ENCODE measurements around the gene KRTAP5-8.
"Not testable (repeated sequence)": the region's sequence is repeated elsewhere in the genome, so short reads cannot be mapped to it uniquely, and the experiment has no call there.

The KRTAP5-8 gene

GRCh38 chr11:71539017-71539416 is 1.2 kb downstream of the KRTAP5-8 start:
- in situ Hi-C loops (cut with HindIII; ENCODE audit: low sequenced_read_pairs) = no loop called here
- TF ChIP-seq, protein P1, sequence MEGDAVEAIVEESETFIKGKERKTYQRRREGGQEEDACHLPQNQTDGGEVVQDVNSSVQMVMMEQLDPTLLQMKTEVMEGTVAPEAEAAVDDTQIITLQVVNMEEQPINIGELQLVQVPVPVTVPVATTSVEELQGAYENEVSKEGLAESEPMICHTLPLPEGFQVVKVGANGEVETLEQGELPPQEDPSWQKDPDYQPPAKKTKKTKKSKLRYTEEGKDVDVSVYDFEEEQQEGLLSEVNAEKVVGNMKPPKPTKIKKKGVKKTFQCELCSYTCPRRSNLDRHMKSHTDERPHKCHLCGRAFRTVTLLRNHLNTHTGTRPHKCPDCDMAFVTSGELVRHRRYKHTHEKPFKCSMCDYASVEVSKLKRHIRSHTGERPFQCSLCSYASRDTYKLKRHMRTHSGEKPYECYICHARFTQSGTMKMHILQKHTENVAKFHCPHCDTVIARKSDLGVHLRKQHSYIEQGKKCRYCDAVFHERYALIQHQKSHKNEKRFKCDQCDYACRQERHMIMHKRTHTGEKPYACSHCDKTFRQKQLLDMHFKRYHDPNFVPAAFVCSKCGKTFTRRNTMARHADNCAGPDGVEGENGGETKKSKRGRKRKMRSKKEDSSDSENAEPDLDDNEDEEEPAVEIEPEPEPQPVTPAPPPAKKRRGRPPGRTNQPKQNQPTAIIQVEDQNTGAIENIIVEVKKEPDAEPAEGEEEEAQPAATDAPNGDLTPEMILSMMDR (IDR thresholded peaks at IDR 0.05; ENCODE audit: low read depth, low read length) = no peak
- DNase-seq (ENCODE audit: low read depth, low spot score) = no peak
- no peak overlapping the region for H3K4me3 ChIP-seq (ENCODE audit: low read depth, low read length)

GRCh38 chr11:71539971-71540370 is 2.1 kb downstream of the KRTAP5-8 start:
- in situ Hi-C loops (cut with HindIII; ENCODE audit: low sequenced_read_pairs); H3K4me3 ChIP-seq (ENCODE audit: low read depth, low read length); DNase-seq (ENCODE audit: low read depth, low spot score): not testable (repeated sequence)

GRCh38 chr11:71540521-71541304 is 2.9 kb downstream of the KRTAP5-8 start:
- DNase-seq (ENCODE audit: low read depth, low spot score); in situ Hi-C loops (cut with HindIII; ENCODE audit: low sequenced_read_pairs); H3K4me3 ChIP-seq (ENCODE audit: low read depth, low read length): not testable (repeated sequence)

DNA sequence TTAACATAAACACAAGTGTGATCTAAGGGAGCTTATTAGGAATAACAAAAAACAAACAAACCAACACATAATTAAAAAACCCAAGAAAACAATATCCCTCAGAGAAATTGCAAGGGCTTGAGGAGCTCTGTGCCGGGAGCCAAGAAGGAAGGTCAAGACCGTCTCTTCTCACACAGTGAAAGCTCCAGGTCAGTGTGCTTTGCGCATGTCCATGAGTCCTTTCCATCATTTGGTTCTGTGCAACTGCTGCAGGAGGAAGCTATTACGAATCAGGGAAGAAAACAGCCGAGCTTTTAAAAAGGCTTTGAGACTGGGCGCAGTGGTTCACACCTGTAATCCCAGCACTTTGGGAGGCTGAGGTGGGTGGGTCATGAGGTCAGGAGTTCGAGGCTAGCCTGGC is 4.6 kb downstream of the KRTAP5-8 start:
- DNase-seq (ENCODE audit: low read depth, low spot score) = no peak
- no peak overlapping the region for H3K4me3 ChIP-seq (ENCODE audit: low read depth, low read length)
- TF ChIP-seq, protein P1 (IDR thresholded peaks at IDR 0.05; ENCODE audit: low read depth, low read length) = no peak
- in situ Hi-C loops (cut with HindIII; ENCODE audit: low sequenced_read_pairs) = no loop called here

DNA sequence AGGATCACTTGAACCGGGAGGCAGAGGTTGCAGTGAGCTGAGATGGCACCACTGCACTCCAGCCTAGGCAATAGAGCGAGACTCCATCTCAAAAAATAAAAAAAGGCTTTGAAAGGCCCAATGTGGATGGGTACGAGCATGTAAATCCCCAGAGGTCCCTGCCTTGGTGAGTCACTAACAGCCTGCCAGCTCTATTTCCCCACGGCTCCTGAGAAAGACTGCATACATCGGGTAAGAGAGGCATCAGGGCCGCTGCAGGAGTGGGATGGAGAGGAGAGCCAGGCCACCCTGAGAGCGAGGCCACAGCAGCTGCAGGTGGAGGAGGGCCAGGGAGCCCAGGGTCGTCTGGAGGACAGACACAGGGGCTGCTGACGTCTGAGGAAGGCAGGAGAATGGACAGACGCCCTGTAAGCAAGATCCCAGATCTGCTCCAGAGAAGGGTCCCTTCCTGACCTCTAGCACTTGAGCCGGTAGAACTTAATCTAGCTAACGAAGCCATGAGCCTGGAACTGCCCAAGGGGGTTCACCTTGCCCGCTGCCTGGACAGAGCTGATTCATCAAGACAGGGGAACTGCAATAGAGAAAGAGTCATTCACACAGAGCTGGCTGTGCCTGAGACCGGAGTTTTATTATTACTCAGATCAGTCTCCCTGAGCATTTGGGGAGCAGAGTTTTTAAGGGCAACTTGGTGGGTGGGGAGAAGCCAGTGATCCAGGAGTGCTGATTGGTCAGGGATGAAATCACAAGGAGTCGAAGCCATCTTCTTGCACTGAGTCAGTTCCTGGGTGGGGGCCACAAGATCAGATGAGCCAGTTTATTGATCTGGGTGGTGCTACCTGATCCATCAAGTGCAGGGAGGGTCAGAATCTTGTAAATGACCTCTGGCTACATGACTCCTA is 5.3 kb downstream of the KRTAP5-8 start:
- in situ Hi-C loops (cut with HindIII; ENCODE audit: low sequenced_read_pairs) = no loop called here
- H3K4me3 ChIP-seq (ENCODE audit: low read depth, low read length) = no peak overlapping the region
- DNase-seq (ENCODE audit: low read depth, low spot score) = no peak
- TF ChIP-seq, protein P1 (IDR thresholded peaks at IDR 0.05; ENCODE audit: low read depth, low read length) = no peak

GRCh38 chr11:71543866-71544265 is 6.0 kb downstream of the KRTAP5-8 start:
- no peak overlapping the region for H3K4me3 ChIP-seq (ENCODE audit: low read depth, low read length)
- DNase-seq (ENCODE audit: low read depth, low spot score) = no peak
- in situ Hi-C loops (cut with HindIII; ENCODE audit: low sequenced_read_pairs) = no loop called here
- TF ChIP-seq, protein P1 (IDR thresholded peaks at IDR 0.05; ENCODE audit: low read depth, low read length) = no peak

GRCh38 chr11:71544525-71545214 is 6.8 kb downstream of the KRTAP5-8 start:
- TF ChIP-seq, protein P1 (IDR thresholded peaks at IDR 0.05; ENCODE audit: low read depth, low read length) = no peak
- in situ Hi-C loops (cut with HindIII; ENCODE audit: low sequenced_read_pairs) = no loop called here
- no peak overlapping the region for H3K4me3 ChIP-seq (ENCODE audit: low read depth, low read length)
- no peak for DNase-seq (ENCODE audit: low read depth, low spot score)
